Articular chondrocyte of knee joint (primary cell): ENCODE measurements around the gene C17orf113. TPM values are rescaled to one million over a fixed set of nuclear protein-coding genes. Genes with fewer than 3 reads are reported as not detected.

Experiments
- total RNA-seq: library from RNA; depleted of rRNA; stranded (reverse); fragments of >200 nt; gene quantifications from 2 replicates; pipeline ENCODE4 v1.2.3, GENCODE V29; 2012

C17orf113 gene
- total RNA-seq: 0.11 and 0.26 TPM in 2 replicates

GRCh38 chr17:42050393-42051012 is at the start of gene C17orf113:
Gene C17orf113 (minus strand): TSS chr17:42050601. CDS start chr17:42043376, 7,225 bp downstream.

DNA sequence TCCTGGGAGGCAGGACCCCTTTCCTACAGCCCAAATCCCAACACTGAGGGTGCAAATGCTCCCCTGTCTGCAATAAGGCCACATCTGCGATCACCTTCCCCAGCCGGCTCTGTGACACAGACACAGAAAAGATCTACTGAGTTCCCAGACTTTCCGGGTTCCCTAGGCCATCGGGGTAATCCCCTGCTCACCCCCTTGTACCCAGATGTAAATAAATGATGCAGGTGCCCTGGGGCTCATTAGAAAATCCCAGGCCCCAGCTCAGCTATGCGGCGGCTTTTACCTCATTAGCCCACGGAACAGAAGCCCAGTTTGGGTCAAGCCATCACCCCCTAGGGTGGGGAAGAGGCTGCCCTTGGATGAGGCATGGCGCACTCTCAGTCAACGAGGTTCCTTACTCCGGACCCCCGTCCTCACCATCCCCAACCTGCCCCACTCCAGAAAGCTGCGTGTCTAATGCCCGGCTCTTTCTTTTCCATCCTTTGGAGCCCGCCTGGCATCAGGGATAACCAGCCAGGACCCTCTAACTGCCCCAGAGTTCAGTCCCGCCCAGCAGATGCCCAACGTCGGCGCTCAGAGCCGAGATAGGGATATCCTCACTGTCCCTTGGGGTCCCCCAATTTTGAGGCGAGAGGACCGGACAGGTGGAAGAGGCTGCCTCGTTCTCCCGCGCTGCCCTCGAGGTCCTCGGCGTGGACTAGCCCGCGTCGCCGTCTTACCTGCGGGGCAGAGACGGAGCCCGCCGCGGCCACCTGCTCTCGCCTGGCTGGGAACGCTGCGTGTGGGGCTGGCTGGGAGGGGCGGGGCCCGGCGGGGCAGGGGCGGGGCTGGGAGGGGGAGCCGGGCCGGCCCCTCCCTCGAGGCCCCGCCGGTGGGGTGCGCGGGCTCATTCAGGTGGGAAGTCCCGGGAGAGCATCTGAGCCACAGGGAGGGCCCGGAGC is 47.6 kb upstream of the C17orf113 start, which contains the start of gene ZNF385C:
TSS of gene ZNF385C (minus strand) at position 783 of the 941 bp plus-strand sequence. CDS start 35,417 bp downstream, outside the sequence.

DNA sequence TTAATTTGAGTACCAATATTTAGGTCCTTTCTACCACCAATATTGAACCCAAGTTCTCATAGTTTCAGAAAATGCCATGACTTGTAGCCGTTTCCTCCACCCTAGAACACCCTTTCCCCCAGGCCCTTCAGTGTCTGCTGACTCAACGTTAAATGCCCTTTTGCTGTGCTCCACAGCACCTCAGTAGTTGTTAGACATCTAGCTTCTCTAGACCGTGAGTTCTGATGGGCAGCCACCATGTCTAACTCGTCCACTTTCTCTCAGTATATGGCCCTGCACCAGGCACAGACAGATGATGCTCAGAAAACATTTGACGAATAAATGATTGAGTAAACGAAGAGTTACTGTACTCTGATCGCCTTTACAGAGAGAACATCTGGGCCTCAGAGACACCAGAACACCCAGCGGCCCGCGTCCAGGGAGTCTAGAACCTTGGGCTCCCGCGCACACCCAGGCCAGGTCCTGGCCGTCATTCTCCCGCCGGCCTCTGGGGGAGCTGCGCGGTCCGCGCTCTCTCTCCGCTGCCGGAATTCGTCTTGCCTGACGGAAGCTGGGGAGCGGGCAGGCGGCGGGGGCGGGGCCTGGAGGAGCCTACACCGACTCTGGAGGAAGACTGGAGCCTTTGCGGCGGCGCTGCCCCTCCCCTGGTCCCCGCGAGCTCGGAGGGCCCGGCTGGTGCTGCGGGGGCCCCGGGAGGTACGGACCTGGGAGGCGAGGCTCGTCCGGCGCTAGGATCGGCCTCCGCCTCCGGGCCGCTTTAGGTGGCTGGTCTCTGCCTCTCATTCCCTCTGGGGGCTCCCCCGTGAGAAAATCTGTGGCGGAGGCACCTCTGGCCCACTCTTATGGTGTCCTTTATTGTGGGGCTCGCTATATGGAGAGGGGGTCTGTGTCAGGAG is 30.6 kb downstream of the C17orf113 start, which contains the start of gene NKIRAS2:
TSS of gene NKIRAS2 (plus strand) at position 582 of the 896 bp plus-strand sequence. CDS start 1,488 bp downstream, outside the sequence.

GRCh38 chr17:42016941-42017865 is 33.2 kb downstream of the C17orf113 start, which contains the start of gene DNAJC7:
Gene DNAJC7 (minus strand): TSS chr17:42017439. CDS start chr17:42017416, 23 bp downstream.

Other genes with a start within 250 kb of the C17orf113 start
- 41.6 and 49.8 TPM in 2 replicates for gene P3H4, start 238.7 kb downstream of the C17orf113 start, total RNA-seq
- gene FKBP10, start 237.6 kb downstream of the C17orf113 start, total RNA-seq: 340 and 384 TPM in 2 replicates
- 77.0 and 90.6 TPM in 2 replicates for gene NT5C3B, start 214.4 kb downstream of the C17orf113 start, total RNA-seq
- 0.13 and 0.43 TPM in 2 replicates for gene KLHL10, start 212.8 kb downstream of the C17orf113 start, total RNA-seq
- 28.7 and 34.7 TPM in 2 replicates for gene KLHL11, start 185.2 kb downstream of the C17orf113 start, total RNA-seq
- gene ACLY, start 131.7 kb downstream of the C17orf113 start, total RNA-seq: 109 and 118 TPM in 2 replicates
- gene ODAD4, start 120.0 kb downstream of the C17orf113 start, total RNA-seq: 1.3 and 3.9 TPM in 2 replicates
- 67.1 and 73.0 TPM in 2 replicates for gene CNP, start 83.8 kb downstream of the C17orf113 start, total RNA-seq
- gene DNAJC7, start 33.2 kb downstream of the C17orf113 start, total RNA-seq: 80.9 and 81.3 TPM in 2 replicates
- gene NKIRAS2, start 30.5 kb downstream of the C17orf113 start, total RNA-seq: 23.5 and 26.4 TPM in 2 replicates
- gene ZNF385C, start 47.9 kb upstream of the C17orf113 start, total RNA-seq: not detected in 2 replicates
- gene DHX58, start 62.1 kb upstream of the C17orf113 start, total RNA-seq: 15.0 and 15.2 TPM in 2 replicates
- gene KAT2A, start 70.8 kb upstream of the C17orf113 start, total RNA-seq: 6.5 and 9.6 TPM in 2 replicates
- gene HSPB9, start 72.2 kb upstream of the C17orf113 start, total RNA-seq: not detected in 2 replicates
- gene RAB5C, start 104.4 kb upstream of the C17orf113 start, total RNA-seq: 78.4 and 80.0 TPM in 2 replicates
- gene KCNH4, start 130.5 kb upstream of the C17orf113 start, total RNA-seq: under 0.01 TPM in 1 of 2 replicates, not detected in the other
- not detected in 2 replicates for gene HCRT, start 134.9 kb upstream of the C17orf113 start, total RNA-seq
- gene GHDC, start 143.9 kb upstream of the C17orf113 start, total RNA-seq: 22.8 and 24.3 TPM in 2 replicates
- gene STAT5B, start 225.8 kb upstream of the C17orf113 start, total RNA-seq: 24.9 and 27.7 TPM in 2 replicates
- 30.1 and 48.5 TPM in 2 replicates for gene STAT5A, start 237.9 kb upstream of the C17orf113 start, total RNA-seq